Activated CD4-positive, alpha-beta T cell treated with anti-CD3 and anti-CD28 coated beads, Interleukin-2, amount 50 U/mL, for 48 hours (primary cell): Measurements from ENCODE around the gene UACA.

Experiments
- DNase-seq, 2 experiments: peaks; one replicate each; pipeline ENCODE4 v3.0.0-alpha.2; 2020

UACA gene

GRCh38 chr15:70781236-70781635 is 17.9 kb upstream of the UACA start:
- no peak for DNase-seq

GRCh38 chr15:70778258-70779076 is 15.1 kb upstream of the UACA start:
- no peak for DNase-seq

DNA sequence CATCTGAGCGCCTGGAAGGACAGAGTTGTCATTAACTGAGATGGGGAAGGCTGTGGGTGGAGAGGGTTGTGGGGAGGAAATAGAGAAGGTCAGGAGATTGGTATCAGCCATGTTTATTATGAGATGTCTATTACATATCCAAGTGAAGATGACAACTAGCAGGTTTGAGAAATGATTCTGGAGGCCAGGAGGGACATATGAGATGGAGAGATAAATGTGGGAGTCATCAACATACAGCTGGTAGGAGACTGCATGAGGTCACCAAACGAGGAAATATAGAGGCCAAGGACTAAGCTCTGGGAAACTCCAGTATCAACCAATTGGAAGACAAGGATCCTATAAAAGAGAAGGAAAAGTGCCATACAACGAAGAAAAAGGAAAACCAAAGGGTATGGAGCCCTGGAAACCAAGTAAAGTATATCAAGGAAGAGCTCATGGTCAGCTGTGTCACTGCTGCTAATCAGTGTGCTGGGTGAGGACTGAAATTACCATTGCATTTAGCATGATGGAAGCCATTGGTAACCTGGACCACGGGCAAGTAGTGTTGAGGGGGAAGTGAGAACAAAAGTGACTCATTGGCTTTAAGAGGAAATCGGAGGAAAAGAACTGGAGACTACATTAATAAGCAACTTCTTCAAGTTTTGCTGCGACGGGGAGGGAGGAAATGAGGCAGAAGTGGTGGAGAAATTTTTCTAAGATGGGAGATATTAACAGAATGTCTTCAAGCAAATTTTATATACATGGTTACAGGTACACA is 14.0 kb upstream of the UACA start:
- DNase-seq, result no peak

DNA sequence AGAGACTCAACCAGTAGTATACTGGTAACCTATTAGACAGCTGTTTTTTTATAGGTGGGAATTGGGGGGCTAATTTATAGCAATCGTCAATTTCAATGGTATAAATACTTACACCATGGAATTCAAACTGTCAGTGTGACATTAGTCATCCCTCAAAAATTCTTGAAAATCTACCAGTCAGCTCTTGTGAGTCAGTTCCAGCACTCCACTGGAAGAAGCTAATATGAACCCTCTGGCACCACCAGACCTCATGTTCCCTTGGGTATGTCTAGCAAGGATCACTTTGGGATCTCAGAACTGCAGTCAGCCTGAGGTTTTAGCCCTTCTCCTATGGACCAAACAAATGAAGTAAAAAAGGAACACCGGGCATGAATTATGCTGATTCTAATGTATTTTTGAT is 11.8 kb upstream of the UACA start:
- no peak for DNase-seq

- no peak for DNase-seq
Observed at GRCh38 chr15:70772402-70772801, 9.0 kb upstream of the UACA start.

GRCh38 chr15:70770863-70771262 is 7.5 kb upstream of the UACA start:
- no peak for DNase-seq

GRCh38 chr15:70768257-70768883 is 5.0 kb upstream of the UACA start:
- DNase-seq, result no peak

- no peak for DNase-seq
Observed at GRCh38 chr15:70767667-70768066, 4.3 kb upstream of the UACA start.

DNA sequence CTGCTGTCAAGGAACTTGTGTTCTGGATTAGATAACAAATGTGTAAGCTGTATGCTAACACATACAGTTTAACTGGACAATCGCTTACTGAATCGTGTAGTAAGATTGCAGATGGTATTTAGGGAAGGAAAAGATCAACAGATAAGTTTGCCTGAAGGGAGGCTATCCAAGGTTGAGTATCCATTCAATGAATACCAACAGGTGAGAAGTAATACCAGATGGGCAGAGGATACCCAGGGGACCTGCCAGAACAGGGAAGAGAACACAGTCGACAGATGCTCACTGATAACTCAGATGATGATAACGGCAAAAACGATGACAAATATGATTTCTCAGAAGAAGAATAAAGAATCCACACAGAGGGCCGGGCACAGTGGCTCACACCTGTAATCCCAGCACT is 3.2 kb upstream of the UACA start:
- DNase-seq, result no peak

DNA sequence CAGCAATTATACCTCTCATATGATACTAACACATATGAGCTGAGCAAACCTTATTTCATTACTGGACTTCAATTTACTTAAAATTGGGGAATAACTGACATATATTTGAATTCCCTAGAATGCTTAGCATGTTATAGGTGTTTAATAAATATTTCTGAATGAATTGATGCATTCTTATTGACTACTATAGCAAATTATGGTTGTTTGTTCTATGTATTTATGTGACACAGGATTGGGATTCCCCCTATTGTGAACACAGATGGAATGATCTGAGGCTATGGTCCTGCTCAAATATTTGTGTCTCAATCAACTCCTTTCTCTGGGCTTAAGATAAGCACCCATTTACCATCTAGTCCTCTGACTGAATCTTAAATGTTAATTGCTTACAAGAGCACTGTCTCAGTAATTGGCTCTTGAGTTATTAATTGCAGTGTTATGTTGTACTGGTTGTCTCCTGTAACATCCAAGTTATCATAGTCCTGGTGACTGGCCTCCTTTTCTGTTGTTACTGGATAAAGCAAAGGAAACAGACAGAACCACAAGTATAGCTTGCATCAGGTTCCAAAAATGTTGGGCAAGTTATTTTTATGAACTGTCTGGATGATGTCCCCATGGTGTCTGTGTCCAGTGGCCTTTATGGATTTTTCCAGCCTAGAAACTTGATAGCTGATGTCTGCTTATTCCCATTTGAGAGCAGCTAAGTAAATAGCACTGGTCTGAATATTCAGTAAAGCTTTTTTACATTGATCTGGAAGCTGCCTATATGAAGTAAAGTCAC is 2.3 kb upstream of the UACA start:
- DNase-seq, result no peak

GRCh38 chr15:70763950-70764730 is 782 bp upstream of the UACA start:
- peak; percentile 5 to 12 for DNase-seq

- DNase-seq, result peak; percentile 3 to 6
Observed at GRCh38 chr15:70762469-70763119, 764 bp downstream of the UACA start.

- DNase-seq, result no peak
Observed at GRCh38 chr15:70761931-70762468, 1.4 kb downstream of the UACA start.

- no peak for DNase-seq
Observed at GRCh38 chr15:70761046-70761445, 2.3 kb downstream of the UACA start.

DNA sequence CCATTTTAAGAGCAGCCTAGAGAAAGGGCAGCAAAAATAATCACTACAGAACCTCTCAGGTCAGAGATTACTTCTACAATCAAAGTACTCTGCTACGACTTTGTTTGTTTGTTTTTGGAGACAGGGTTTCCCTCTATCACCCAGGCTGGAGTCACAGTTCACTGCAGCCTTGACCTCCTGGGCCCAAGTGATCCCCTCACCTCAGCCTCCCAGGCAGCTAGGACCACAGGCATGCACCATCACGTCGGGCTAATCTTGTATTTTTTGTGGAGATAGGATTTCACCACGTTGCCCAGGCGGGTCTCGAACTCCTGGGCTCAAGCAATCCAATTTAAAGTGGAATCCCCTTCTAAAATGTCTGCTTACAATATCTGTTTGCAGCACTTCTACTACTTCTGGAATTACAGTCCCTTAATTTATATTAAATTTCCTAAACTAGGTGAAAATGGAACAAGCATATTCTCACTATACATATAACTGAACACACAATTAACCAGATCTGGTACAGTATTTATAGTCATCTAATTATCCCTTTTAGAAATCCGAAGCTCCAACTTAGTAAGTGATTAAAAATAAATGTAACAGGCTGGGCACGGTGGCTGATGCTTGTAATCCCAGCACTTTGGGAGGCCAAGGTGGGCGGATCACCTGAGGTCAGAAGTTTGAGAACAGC is 4.4 kb downstream of the UACA start:
- no peak for DNase-seq

DNA sequence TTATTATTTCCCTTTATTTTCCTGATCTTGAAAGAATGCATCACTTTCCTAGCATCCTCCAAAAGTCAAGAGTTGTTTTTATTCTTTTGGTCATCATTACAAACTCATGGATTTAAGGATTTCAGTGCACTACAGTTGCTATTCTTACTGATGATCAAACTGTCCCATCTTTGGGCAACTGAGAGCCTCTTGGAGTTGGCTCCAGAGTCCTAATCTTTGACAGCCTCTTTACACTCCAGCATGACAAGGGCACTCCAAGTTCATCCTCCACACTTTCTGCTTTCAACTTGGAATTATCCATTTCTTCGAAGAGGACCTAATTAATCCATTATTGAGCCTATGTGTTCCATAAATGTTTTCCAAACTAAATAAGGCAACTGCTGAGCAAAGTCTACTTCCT is 5.7 kb downstream of the UACA start:
- DNase-seq, result no peak

- no peak for DNase-seq
Observed at GRCh38 chr15:70754862-70755261, 8.5 kb downstream of the UACA start.

DNA sequence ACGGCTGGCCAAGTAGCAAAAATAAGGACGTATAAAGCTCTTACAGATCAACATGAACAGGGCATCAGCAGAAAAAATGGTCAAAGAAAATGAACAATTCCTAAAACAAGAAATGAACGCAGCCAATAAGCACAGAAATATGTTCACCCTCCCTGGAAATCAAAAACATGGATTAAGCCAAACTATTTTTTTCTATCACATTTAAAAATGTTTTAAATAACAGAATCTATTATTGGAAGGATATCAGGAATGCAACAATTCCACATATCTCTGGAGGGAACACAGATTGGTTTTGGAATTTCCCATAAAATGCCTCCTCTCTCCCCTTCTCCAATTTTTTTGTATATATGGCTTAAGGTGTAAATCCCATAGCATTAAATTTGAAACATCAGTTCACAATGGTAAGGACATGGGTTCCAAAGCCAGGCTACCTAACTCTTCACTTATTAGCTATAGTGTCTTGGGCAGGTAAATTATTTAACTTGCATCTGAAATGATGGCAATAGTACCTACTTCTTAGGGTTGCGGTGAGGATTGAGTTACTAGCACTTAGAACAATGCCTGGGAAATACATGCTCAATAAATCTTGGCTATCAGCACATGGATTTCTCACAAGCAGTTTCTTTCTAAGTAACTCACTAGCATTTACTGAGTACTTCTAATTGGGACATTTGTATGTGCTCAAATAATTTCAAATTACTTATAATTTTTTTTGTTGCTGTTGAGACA is 10.1 kb downstream of the UACA start:
- DNase-seq, result no peak

GRCh38 chr15:70752193-70752635 is 11.1 kb downstream of the UACA start:
- DNase-seq, result no peak
